Activated naive CD8-positive, alpha-beta T cell treated with anti-CD3 and anti-CD28 coated beads, Interleukin-2, amount 10 ng/mL, durations not matched to agents 7 days and 5 days (primary cell): ENCODE measurements around the gene ZBTB17. TPM values are rescaled to one million over a fixed set of nuclear protein-coding genes. Genes with fewer than 3 reads are reported as not detected.

Experiments used
- ATAC-seq: fragments of 150-1000 bp; cut with Tn5 transposase; one replicate; pipeline ENCODE4 v1.10.0; 2021; ENCODE audit warnings: low read depth, moderate library complexity
- POLR2A ChIA-PET: fragments of 350-600 bp; sonication (Branson Sonifier 250); formaldehyde crosslinking; loops from one replicate; lab custom pipeline; 2021; ENCODE audit warnings: antibody characterized with exemption; lab: Charles Lee
- DNase-seq: peaks from one replicate; pipeline ENCODE4 v3.0.0; 2021
- H3K27ac Mint-ChIP-seq: one replicate; pipeline ENCODE4 v1.8.0; 2022; ENCODE audit warnings: mild to moderate bottlenecking, mixed read lengths
- H3K27me3 Mint-ChIP-seq: one replicate; pipeline ENCODE4 v1.8.0; 2022; ENCODE audit warnings: mild to moderate bottlenecking, moderate library complexity, mixed read lengths
- H3K36me3 Mint-ChIP-seq: one replicate; pipeline ENCODE4 v1.8.0; 2021; ENCODE audit warnings: mild to moderate bottlenecking, mixed read lengths
- H3K4me1 Mint-ChIP-seq: one replicate; pipeline ENCODE4 v1.8.0; 2021; ENCODE audit warnings: mixed read lengths
- H3K4me3 Mint-ChIP-seq: one replicate; pipeline ENCODE4 v1.8.0; 2022; ENCODE audit warnings: mild to moderate bottlenecking, moderate library complexity, mixed read lengths
- H3K9me3 Mint-ChIP-seq: one replicate; pipeline ENCODE4 v1.8.0; 2021; ENCODE audit warnings: mixed read lengths
- total RNA-seq, 2 experiments: library from RNA; stranded (reverse); gene quantifications; one replicate each; pipeline ENCODE4 v1.2.3, GENCODE V29; 2021

ZBTB17 gene
- total RNA-seq, 2 experiments from 2014 or later: 46.4 to 47.6 TPM

DNA sequence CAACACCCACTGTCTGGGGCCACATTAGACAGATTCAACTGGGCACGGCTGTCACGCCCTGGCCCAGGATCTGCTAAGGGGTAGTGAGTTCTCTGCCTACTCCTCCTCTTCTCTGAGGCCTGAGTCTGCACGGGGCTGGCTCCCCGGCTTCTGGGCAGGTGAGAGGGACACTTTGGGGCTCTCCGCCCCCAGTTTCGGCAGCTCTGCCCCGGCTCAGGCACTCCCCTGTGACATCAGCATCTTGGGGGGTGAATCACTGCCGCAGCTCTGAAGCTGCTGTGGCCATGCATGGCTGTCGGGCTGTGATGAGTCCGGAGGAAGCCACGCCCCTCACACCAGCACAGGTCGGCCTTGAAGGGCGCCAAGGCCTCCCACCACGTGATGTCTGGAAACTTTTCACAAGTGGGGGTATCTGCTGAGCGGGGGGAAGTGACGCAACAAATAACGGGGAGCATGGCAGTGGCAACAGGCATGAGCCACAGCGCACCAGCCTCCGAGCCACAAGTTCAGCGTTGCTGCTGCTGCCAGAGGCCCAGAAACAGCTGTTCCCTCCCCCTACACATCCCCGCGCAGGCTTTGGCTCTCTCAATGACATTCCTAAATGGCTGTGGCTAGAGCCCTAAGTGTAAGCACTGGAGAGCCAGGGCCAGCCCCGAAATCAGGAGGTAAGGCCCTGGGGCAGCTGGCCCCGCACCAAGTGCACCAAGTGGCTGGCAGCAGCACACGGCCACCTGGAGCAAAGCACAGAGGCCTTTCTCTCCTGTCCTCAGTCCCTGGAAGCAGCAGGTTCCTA, 26.3 kb downstream of the ZBTB17 start:
- POLR2A ChIA-PET: interaction anchor here (0.6 to 1.1 kb wide), 3 partner anchors 12 to 102 kb away, joined by 3 to 5 read pairs (median 3); partner anchors contain the start of gene SPEN
- no peaks in the 10 kb centered on the region for H3K9me3 Mint-ChIP-seq
- DNase-seq (peak; percentile 58), ATAC-seq (peak; percentile 72)
- H3K27me3 Mint-ChIP-seq: no peaks in the 10 kb centered on the region
- H3K4me3 Mint-ChIP-seq: peak overlapping the region; percentile 22
- H3K4me1 Mint-ChIP-seq: peaks cover 45% of the 10 kb centered on the region
- peaks cover 8% of the 10 kb centered on the region for H3K36me3 Mint-ChIP-seq
- H3K27ac Mint-ChIP-seq: peak overlapping the region; percentile 85

GRCh38 chr1:15948595-15949452, 27.1 kb downstream of the ZBTB17 start:
- Mint-ChIP-seq H3K36me3 (peaks cover 8% of the 10 kb centered on the region), H3K4me3 (peak overlapping the region; percentile 22), H3K27me3 (no peaks in the 10 kb centered on the region), H3K9me3 (no peaks in the 10 kb centered on the region), H3K27ac (peak overlapping the region; percentile 85), H3K4me1 (peaks cover 40% of the 10 kb centered on the region)
- POLR2A ChIA-PET: interaction anchor here (1.1 kb wide), 1 partner anchor 102 kb away, joined by 3 read pairs; the partner anchor contains the start of gene SPEN
- ATAC-seq (no peak), DNase-seq (no peak)

- Mint-ChIP-seq H3K36me3 (peaks cover 8% of the 10 kb centered on the region), H3K4me1 (peaks cover 37% of the 10 kb centered on the region), H3K27ac (peak overlapping the region; percentile 56), H3K27me3 (no peaks in the 10 kb centered on the region), H3K4me3 (no peak overlapping the region), H3K9me3 (no peaks in the 10 kb centered on the region)
- POLR2A ChIA-PET: no interaction called here
- DNase-seq: no peak
- ATAC-seq: no peak
Observed at GRCh38 chr1:15948091-15948591, 27.8 kb downstream of the ZBTB17 start.

DNA sequence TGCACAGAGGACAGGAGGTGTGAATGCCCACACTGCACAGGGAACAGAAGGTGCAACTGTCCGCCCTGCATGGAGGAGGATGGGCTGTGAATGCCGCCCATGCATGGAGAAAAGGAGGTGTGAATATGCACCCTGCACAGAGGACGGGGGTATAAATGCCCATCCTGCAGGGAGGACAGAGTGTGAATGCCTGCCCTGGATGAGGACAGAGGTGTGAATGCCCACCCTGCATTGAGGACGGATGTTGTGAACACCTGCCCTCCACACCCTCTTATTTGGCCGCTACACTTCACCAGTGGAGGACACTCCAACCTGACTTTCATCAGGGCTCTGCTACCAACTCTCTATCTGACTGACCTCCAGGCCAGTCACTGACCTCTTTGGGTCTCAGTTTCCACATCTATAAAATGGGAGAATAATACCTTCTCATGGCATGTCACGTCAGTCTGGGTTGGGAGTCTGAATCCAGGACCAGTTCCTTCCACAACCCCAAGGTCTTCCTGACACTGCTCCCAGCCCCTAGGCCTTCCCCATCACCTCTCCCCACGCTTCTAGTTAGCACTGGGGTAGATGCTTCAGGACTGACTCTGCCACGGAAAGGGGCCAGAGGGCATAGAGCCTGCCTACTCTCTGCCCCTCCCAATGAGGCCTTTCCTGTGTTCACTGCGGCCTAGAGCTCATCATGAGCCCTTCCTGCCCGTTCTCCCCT, 28.4 kb downstream of the ZBTB17 start:
- POLR2A ChIA-PET: no interaction called here
- Mint-ChIP-seq H3K36me3 (peaks cover 5% of the 10 kb centered on the region), H3K4me3 (no peak overlapping the region), H3K27me3 (no peaks in the 10 kb centered on the region), H3K27ac (peak overlapping the region; percentile 31), H3K4me1 (peaks cover 35% of the 10 kb centered on the region), H3K9me3 (no peaks in the 10 kb centered on the region)
- DNase-seq: no peak
- ATAC-seq: no peak

GRCh38 chr1:15946571-15947381, 29.1 kb downstream of the ZBTB17 start:
- ATAC-seq: no peak
- H3K27me3 Mint-ChIP-seq: no peaks in the 10 kb centered on the region
- DNase-seq: no peak
- POLR2A ChIA-PET: no interaction called here
- no peaks in the 10 kb centered on the region for H3K9me3 Mint-ChIP-seq
- no peak overlapping the region for H3K4me3 Mint-ChIP-seq
- peaks cover 30% of the 10 kb centered on the region for H3K4me1 Mint-ChIP-seq
- H3K36me3 Mint-ChIP-seq: peaks cover 4% of the 10 kb centered on the region
- H3K27ac Mint-ChIP-seq: no peak overlapping the region

DNA sequence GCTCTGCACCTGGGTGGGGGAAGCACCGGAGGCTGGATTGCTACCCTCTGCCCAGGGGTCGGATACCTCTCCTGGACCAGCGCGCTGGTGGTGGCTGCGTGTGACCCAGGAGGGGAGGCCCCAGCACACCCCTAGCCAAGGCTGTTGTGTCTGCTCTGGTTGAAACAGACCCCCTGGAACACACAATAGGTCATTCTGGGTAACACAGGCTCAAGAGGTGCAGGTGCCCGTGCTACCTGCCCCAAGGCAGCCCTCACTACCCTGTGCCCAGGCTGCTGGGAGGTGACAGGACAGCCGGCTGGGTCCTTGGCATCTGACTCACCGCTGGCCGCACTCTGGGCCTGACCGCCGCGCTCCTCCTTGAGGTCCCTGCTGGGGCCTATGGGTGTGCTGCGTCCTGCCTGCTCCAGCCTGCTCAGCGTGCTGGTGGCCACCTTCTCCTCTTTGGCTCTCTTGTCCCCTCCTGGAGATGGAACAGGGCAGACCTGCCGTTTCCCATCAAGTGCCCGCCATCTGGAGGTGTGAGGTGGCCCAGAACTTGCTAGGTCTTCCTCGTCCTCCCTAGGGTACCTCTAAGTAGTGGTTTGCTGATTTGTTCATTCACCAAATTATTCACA, 30.0 kb downstream of the ZBTB17 start:
- no peak for ATAC-seq
- H3K27me3 Mint-ChIP-seq: no peaks in the 10 kb centered on the region
- POLR2A ChIA-PET: no interaction called here
- H3K27ac Mint-ChIP-seq: no peak overlapping the region
- H3K36me3 Mint-ChIP-seq: peaks cover 4% of the 10 kb centered on the region
- no peak for DNase-seq
- no peak overlapping the region for H3K4me3 Mint-ChIP-seq
- H3K4me1 Mint-ChIP-seq: peaks cover 21% of the 10 kb centered on the region
- no peaks in the 10 kb centered on the region for H3K9me3 Mint-ChIP-seq

DNA sequence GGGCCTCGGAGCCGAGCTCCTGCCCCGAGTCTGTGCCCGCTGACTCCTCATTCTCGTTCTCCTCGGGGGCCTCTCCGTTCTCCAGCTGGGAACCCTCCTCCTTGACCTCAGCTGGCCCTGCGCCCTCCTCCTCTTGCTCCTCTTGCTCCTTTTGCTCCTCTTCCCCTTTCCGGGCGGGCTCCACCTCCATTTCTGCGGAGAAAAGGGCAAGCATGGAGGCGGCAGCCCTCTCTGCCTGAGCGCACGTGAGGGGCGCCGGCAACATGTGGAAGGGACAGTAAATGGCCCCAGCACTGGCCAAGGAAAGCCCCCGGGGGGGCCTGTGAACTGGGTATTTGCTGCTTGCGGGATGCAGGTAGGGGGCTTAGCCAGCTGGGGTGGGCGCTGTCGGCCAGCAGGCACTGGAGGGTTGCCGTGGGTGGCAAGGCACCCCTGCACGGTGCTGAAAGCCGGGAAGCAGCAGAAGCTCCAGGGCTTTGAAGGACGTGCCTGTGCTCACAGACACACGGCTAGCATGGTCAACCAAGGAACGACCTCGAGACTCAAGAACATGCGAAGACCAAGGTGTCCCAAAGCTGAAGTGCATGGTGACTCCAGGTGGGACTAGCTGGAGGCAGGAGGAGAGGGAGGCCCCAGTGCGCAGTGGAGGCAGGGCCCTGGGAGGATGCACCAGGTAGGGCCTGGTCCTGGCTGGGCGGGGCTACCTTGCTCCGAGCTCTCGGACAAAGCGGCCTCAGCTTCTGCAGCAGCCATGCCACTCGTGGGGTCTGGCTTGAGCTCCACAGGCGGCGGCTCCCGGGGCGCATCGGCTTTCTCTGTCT, 30.7 kb downstream of the ZBTB17 start:
- H3K4me3 Mint-ChIP-seq: no peak overlapping the region
- DNase-seq (no peak), ATAC-seq (no peak)
- no peaks in the 10 kb centered on the region for H3K27me3 Mint-ChIP-seq
- POLR2A ChIA-PET: no interaction called here
- peaks cover 14% of the 10 kb centered on the region for H3K4me1 Mint-ChIP-seq
- H3K9me3 Mint-ChIP-seq: no peaks in the 10 kb centered on the region
- H3K36me3 Mint-ChIP-seq: peaks cover 4% of the 10 kb centered on the region
- no peak overlapping the region for H3K27ac Mint-ChIP-seq

GRCh38 chr1:15944308-15945010, 31.4 kb downstream of the ZBTB17 start:
- H3K27ac Mint-ChIP-seq: no peak overlapping the region
- H3K36me3 Mint-ChIP-seq: peaks cover 6% of the 10 kb centered on the region
- POLR2A ChIA-PET: no interaction called here

DNA sequence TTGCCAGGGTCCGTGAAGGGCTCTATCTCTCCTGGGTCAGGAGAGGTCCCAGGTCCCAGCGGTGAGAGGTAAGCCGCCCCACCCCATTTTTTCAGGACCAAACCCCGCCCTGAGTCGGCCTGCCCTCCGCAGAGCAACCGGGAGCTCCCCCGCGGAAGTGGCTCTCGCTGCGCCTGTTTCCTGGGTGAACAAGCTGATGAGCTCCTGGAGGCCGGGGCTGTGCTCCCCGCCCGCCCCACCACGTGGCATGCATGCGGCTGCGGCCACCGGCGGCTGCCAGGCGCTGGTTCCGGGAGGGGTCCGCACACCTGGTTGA, 32.0 kb downstream of the ZBTB17 start:
- POLR2A ChIA-PET: no interaction called here
- Mint-ChIP-seq H3K27ac (no peak overlapping the region), H3K27me3 (no peaks in the 10 kb centered on the region), H3K4me3 (no peak overlapping the region), H3K4me1 (peaks cover 4% of the 10 kb centered on the region), H3K9me3 (no peaks in the 10 kb centered on the region), H3K36me3 (peaks cover 10% of the 10 kb centered on the region)
- no peak for ATAC-seq
- DNase-seq: no peak

More at GRCh38 chr1:15944308-15945010, 31.4 kb downstream of the ZBTB17 start:
- Mint-ChIP-seq H3K4me1 (peaks cover 9% of the 10 kb centered on the region), H3K4me3 (no peak overlapping the region), H3K27me3 (no peaks in the 10 kb centered on the region), H3K9me3 (no peaks in the 10 kb centered on the region)
- no peak for ATAC-seq
- DNase-seq: no peak

GRCh38 chr1:15943328-15943991, 32.4 kb downstream of the ZBTB17 start:
- DNase-seq: no peak
- ATAC-seq: no peak
- no peak overlapping the region for H3K4me3 Mint-ChIP-seq
- no peaks in the 10 kb centered on the region for H3K9me3 Mint-ChIP-seq
- H3K36me3 Mint-ChIP-seq: peaks cover 10% of the 10 kb centered on the region
- H3K27me3 Mint-ChIP-seq: no peaks in the 10 kb centered on the region
- POLR2A ChIA-PET: interaction anchor here (0.6 kb wide), 1 partner anchor 14 kb away, joined by 3 read pairs; no protein-coding TSS in a partner anchor
- no peak overlapping the region for H3K27ac Mint-ChIP-seq
- no peaks in the 10 kb centered on the region for H3K4me1 Mint-ChIP-seq
